ENCODE results near the gene HOXC11.

Gene HOXC11

GRCh38 chr12:53983568-53983949, 10.6 kb downstream of the HOXC11 start:
- in situ Hi-C loops (cut with HindIII; ENCODE audit: low sequenced_read_pairs): loop anchor here (5.0 kb wide), 1 partner anchor 41 kb away; no protein-coding TSS in a partner anchor

- in situ Hi-C loops (cut with HindIII; ENCODE audit: low sequenced_read_pairs): loop anchor here (5.0 kb wide), 1 partner anchor 42 kb away; no protein-coding TSS in a partner anchor
Measured at GRCh38 chr12:53983950-53984572, 11.1 kb downstream of the HOXC11 start.

- in situ Hi-C loops (cut with HindIII; ENCODE audit: low sequenced_read_pairs): loop anchor here (5.0 kb wide), 1 partner anchor 43 kb away; no protein-coding TSS in a partner anchor
Measured at GRCh38 chr12:53984901-53985691, 12.2 kb downstream of the HOXC11 start, which contains the start of gene HOXC10. HOXC10 (plus strand) TSS chr12:53985146; CDS start chr12:53985260, 114 bp downstream.

GRCh38 chr12:53985692-53985993, 12.7 kb downstream of the HOXC11 start:
- in situ Hi-C loops (cut with HindIII; ENCODE audit: low sequenced_read_pairs): no loop called here

- in situ Hi-C loops (cut with HindIII; ENCODE audit: low sequenced_read_pairs): no loop called here
Measured at GRCh38 chr12:53985994-53986685, 13.2 kb downstream of the HOXC11 start.

- in situ Hi-C loops (cut with HindIII; ENCODE audit: low sequenced_read_pairs): no loop called here
Measured at GRCh38 chr12:53986686-53987483, 14.0 kb downstream of the HOXC11 start.

GRCh38 chr12:53987787-53988230, 14.9 kb downstream of the HOXC11 start:
- in situ Hi-C loops (cut with HindIII; ENCODE audit: low sequenced_read_pairs): no loop called here

- in situ Hi-C loops (cut with HindIII; ENCODE audit: low sequenced_read_pairs): no loop called here
Measured at GRCh38 chr12:53988541-53989226, 15.8 kb downstream of the HOXC11 start.

GRCh38 chr12:53989227-53990113, 16.5 kb downstream of the HOXC11 start:
- in situ Hi-C loops (cut with HindIII; ENCODE audit: low sequenced_read_pairs): loop anchor here (5.0 kb wide), 1 partner anchor 228 kb away; no protein-coding TSS in a partner anchor

GRCh38 chr12:53990311-53991076, 17.6 kb downstream of the HOXC11 start:
- in situ Hi-C loops (cut with HindIII; ENCODE audit: low sequenced_read_pairs): loop anchor here (5.0 kb wide), 1 partner anchor 227 kb away; no protein-coding TSS in a partner anchor

- in situ Hi-C loops (cut with HindIII; ENCODE audit: low sequenced_read_pairs): loop anchor here (5.0 kb wide), 1 partner anchor 226 kb away; no protein-coding TSS in a partner anchor
Measured at GRCh38 chr12:53991077-53991460, 18.1 kb downstream of the HOXC11 start.

- in situ Hi-C loops (cut with HindIII; ENCODE audit: low sequenced_read_pairs): loop anchor here (5.0 kb wide), 1 partner anchor 225 kb away; no protein-coding TSS in a partner anchor
Measured at GRCh38 chr12:53992377-53992889, 19.5 kb downstream of the HOXC11 start.

GRCh38 chr12:53993162-53994008, 20.5 kb downstream of the HOXC11 start:
- in situ Hi-C loops (cut with HindIII; ENCODE audit: low sequenced_read_pairs): loop anchor here (5.0 kb wide), 1 partner anchor 224 kb away; no protein-coding TSS in a partner anchor

GRCh38 chr12:53994009-53994263, 21.0 kb downstream of the HOXC11 start:
- in situ Hi-C loops (cut with HindIII; ENCODE audit: low sequenced_read_pairs): loop anchor here (5.0 kb wide), 1 partner anchor 223 kb away; no protein-coding TSS in a partner anchor

- in situ Hi-C loops (cut with HindIII; ENCODE audit: low sequenced_read_pairs): loop anchor here (5.0 kb wide), 1 partner anchor 223 kb away; no protein-coding TSS in a partner anchor
Measured at GRCh38 chr12:53994264-53995001, 21.5 kb downstream of the HOXC11 start.

GRCh38 chr12:53995002-53995377, 22.1 kb downstream of the HOXC11 start:
- in situ Hi-C loops (cut with HindIII; ENCODE audit: low sequenced_read_pairs): no loop called here

Measured in endothelial cell of hepatic sinusoid (primary cell).